Measurements from ENCODE around the gene NME5.
A peak's percentile ranks its signal among the peaks of the same experiment; 100 is the strongest.

Gene NME5, protein sequence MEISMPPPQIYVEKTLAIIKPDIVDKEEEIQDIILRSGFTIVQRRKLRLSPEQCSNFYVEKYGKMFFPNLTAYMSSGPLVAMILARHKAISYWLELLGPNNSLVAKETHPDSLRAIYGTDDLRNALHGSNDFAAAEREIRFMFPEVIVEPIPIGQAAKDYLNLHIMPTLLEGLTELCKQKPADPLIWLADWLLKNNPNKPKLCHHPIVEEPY
- 0 reads per million in 3 donors for total RNA-seq

GRCh38 chr5:138138949-138139780 lies at the start of gene NME5:
NME5 (minus strand) TSS chr5:138139428; CDS start chr5:138138780, 648 bp downstream.
- Histone ChIP-seq H3K4me3 (ENCODE audit: insufficient read depth, low read depth, low read length, poor library complexity, severe bottlenecking) (no peak within 1 kb of the TSS), H3K27ac (ENCODE audit: insufficient read depth, low read length, poor library complexity, severe bottlenecking) (no peak within 1 kb of the TSS), H3K27me3 (replicated peaks; ENCODE audit: control insufficient read depth, insufficient read depth, low read length, poor library complexity, severe bottlenecking) (no peaks in the 10 kb centered on the region), H3K9me3 (ENCODE audit: control insufficient read depth, low read length) (no peaks in the 10 kb centered on the region), H3K4me1 (ENCODE audit: control insufficient read depth, insufficient read depth, low read length, poor library complexity, severe bottlenecking) (no peaks in the 10 kb centered on the region), H3K36me3 (ENCODE audit: control insufficient read depth, insufficient read depth, low read length) (no peaks in the 10 kb centered on the region)
- DNase-seq, result no peak

GRCh38 chr5:138188626-138189025 lies 49.4 kb upstream of the NME5 start:
- Histone ChIP-seq H3K36me3 (ENCODE audit: control insufficient read depth, insufficient read depth, low read length) (peaks cover 54% of the 10 kb centered on the region), H3K27ac (ENCODE audit: insufficient read depth, low read length, poor library complexity, severe bottlenecking) (no peak overlapping the region), H3K4me1 (ENCODE audit: control insufficient read depth, insufficient read depth, low read length, poor library complexity, severe bottlenecking) (no peaks in the 10 kb centered on the region), H3K9me3 (ENCODE audit: control insufficient read depth, low read length) (no peaks in the 10 kb centered on the region), H3K4me3 (ENCODE audit: insufficient read depth, low read depth, low read length, poor library complexity, severe bottlenecking) (no peak overlapping the region), H3K27me3 (replicated peaks; ENCODE audit: control insufficient read depth, insufficient read depth, low read length, poor library complexity, severe bottlenecking) (no peaks in the 10 kb centered on the region)
- no peak for DNase-seq

- Histone ChIP-seq H3K27ac (ENCODE audit: insufficient read depth, low read length, poor library complexity, severe bottlenecking) (no peak overlapping the region), H3K36me3 (ENCODE audit: control insufficient read depth, insufficient read depth, low read length) (peaks cover 39% of the 10 kb centered on the region), H3K27me3 (replicated peaks; ENCODE audit: control insufficient read depth, insufficient read depth, low read length, poor library complexity, severe bottlenecking) (no peaks in the 10 kb centered on the region), H3K4me1 (ENCODE audit: control insufficient read depth, insufficient read depth, low read length, poor library complexity, severe bottlenecking) (no peaks in the 10 kb centered on the region), H3K9me3 (ENCODE audit: control insufficient read depth, low read length) (no peaks in the 10 kb centered on the region), H3K4me3 (ENCODE audit: insufficient read depth, low read depth, low read length, poor library complexity, severe bottlenecking) (no peak overlapping the region)
- DNase-seq, result no peak
Observed at GRCh38 chr5:138186002-138186447, 46.8 kb upstream of the NME5 start.

DNA sequence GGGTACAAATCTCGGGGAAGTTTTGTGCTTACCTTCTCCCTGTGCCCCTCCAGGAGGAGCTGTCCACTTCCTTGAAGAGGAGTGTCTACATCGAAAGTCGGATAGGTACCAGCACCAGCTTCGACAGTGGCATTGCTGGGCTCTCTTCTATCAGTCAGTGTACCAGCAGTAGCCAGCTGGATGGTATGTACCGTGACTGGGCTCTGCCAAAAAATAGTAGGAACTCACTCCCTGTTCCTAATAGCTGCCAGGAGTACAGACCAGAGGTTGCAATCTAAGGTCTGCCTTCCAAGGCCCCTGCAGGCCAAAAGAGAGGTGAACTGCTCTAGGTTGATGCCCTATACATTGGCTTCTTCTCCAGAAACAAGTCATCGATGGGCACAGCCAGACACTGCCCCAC lies 43.6 kb upstream of the NME5 start:
- no peak for DNase-seq
- no peak overlapping the region for H3K27ac ChIP-seq (ENCODE audit: insufficient read depth, low read length, poor library complexity, severe bottlenecking)
- H3K4me1 ChIP-seq (ENCODE audit: control insufficient read depth, insufficient read depth, low read length, poor library complexity, severe bottlenecking), result peaks cover 7% of the 10 kb centered on the region
- no peak overlapping the region for H3K4me3 ChIP-seq (ENCODE audit: insufficient read depth, low read depth, low read length, poor library complexity, severe bottlenecking)
- no peaks in the 10 kb centered on the region for H3K27me3 ChIP-seq (replicated peaks; ENCODE audit: control insufficient read depth, insufficient read depth, low read length, poor library complexity, severe bottlenecking)
- H3K36me3 ChIP-seq (ENCODE audit: control insufficient read depth, insufficient read depth, low read length), result peaks cover 16% of the 10 kb centered on the region
- no peaks in the 10 kb centered on the region for H3K9me3 ChIP-seq (ENCODE audit: control insufficient read depth, low read length)

DNA sequence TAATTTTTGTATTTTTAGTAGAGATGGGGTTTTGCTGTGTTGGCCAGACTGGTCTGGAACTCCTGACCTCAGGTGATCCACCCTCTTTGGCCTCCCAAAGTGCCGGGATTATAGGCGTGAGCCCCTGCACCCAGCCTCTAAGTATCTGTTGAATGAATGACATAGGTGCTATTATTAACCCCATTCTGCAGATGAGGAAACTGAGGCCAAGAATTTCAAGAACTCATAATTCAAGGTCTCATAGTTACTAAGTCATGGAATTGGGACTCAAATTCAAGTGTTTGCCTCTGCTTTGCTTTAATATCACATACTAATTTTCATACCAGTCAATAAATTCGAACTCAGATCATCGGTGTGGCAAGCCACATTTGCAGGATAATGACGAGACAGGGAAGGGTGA lies 41.6 kb upstream of the NME5 start:
- Histone ChIP-seq H3K27ac (ENCODE audit: insufficient read depth, low read length, poor library complexity, severe bottlenecking) (no peak overlapping the region), H3K36me3 (ENCODE audit: control insufficient read depth, insufficient read depth, low read length) (peaks cover 4% of the 10 kb centered on the region), H3K27me3 (replicated peaks; ENCODE audit: control insufficient read depth, insufficient read depth, low read length, poor library complexity, severe bottlenecking) (no peaks in the 10 kb centered on the region), H3K9me3 (ENCODE audit: control insufficient read depth, low read length) (no peaks in the 10 kb centered on the region), H3K4me1 (ENCODE audit: control insufficient read depth, insufficient read depth, low read length, poor library complexity, severe bottlenecking) (peaks cover 7% of the 10 kb centered on the region), H3K4me3 (ENCODE audit: insufficient read depth, low read depth, low read length, poor library complexity, severe bottlenecking) (no peak overlapping the region)
- no peak for DNase-seq

GRCh38 chr5:138180183-138180782 lies 41.1 kb upstream of the NME5 start:
- Histone ChIP-seq H3K9me3 (ENCODE audit: control insufficient read depth, low read length) (no peaks in the 10 kb centered on the region), H3K27ac (ENCODE audit: insufficient read depth, low read length, poor library complexity, severe bottlenecking) (no peak overlapping the region), H3K4me1 (ENCODE audit: control insufficient read depth, insufficient read depth, low read length, poor library complexity, severe bottlenecking) (peaks cover 7% of the 10 kb centered on the region), H3K27me3 (replicated peaks; ENCODE audit: control insufficient read depth, insufficient read depth, low read length, poor library complexity, severe bottlenecking) (no peaks in the 10 kb centered on the region), H3K4me3 (ENCODE audit: insufficient read depth, low read depth, low read length, poor library complexity, severe bottlenecking) (no peak overlapping the region), H3K36me3 (ENCODE audit: control insufficient read depth, insufficient read depth, low read length) (peaks cover under 1% of the 10 kb centered on the region)
- no peak for DNase-seq

DNA sequence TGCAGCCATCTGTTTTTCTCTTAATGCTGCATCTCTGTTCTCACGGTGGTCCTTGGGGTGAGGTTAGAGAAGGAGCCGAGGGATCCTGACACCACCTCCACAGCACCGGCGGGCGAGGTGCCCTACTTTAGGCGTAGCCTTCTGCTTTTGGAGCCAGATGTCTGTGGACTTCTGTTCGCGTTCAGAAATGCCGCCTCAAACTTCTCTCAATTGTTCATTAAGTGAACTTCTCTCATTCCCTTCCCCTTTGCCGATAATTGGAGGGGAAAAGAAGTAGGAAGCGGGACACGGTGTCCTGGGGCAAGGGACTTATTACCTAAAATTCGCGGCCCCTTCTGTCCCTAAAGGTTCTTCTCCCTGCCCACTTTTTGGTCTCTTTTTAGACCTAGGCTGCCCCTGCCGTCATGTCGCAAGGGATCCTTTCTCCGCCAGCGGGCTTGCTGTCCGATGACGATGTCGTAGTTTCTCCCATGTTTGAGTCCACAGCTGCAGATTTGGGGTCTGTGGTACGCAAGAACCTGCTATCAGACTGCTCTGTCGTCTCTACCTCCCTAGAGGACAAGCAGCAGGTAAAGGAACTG lies 40.1 kb upstream of the NME5 start:
- Histone ChIP-seq H3K27ac (ENCODE audit: insufficient read depth, low read length, poor library complexity, severe bottlenecking) (no peak overlapping the region), H3K4me1 (ENCODE audit: control insufficient read depth, insufficient read depth, low read length, poor library complexity, severe bottlenecking) (peaks cover 7% of the 10 kb centered on the region), H3K27me3 (replicated peaks; ENCODE audit: control insufficient read depth, insufficient read depth, low read length, poor library complexity, severe bottlenecking) (no peaks in the 10 kb centered on the region), H3K36me3 (ENCODE audit: control insufficient read depth, insufficient read depth, low read length) (peaks cover 3% of the 10 kb centered on the region), H3K9me3 (ENCODE audit: control insufficient read depth, low read length) (no peaks in the 10 kb centered on the region), H3K4me3 (ENCODE audit: insufficient read depth, low read depth, low read length, poor library complexity, severe bottlenecking) (peak overlapping the region; percentile 90)
- no peak for DNase-seq

DNA sequence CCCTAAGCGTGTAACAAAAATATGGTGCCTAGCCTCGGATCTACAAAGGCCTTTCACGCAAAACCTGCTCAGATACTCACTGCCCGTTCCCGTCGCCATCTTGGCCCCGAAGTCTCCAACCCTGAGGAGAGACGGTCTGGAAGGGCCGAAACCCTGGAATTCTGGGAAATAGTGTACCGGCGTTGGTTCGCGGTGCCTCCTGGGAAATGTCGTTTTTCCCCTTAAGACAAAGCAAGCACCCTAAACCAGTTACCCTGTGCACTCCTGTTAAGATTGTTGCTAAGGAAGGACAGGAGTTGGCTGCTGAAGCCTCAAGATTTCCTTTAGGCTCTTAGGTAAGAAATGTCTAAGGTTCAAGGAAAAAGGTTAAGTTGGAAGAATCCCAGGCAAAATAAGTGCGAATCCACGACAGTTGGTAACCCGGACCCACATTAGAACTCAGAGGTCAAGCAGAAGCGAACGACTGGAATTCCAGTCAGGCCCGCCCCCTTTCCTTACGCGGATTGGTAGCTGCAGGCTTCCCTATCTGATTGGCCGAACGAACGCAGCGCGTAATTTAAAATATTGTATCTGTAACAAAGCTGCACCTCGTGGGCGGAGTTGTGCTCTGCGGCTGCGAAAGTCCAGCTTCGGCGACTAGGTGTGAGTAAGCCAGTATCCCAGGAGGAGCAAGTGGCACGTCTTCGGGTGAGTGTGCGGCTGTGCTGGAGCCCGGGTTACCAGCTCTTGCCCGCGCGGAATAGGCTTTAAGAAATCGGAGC lies 39.5 kb upstream of the NME5 start, which contains the start of the genes BRD8 and KIF20A:
TSS of gene BRD8 (minus strand) at position 115 of the 761 bp plus-strand sequence. CDS start at position 99, 16 bp downstream.
TSS of gene KIF20A (plus strand) at position 597 of the 761 bp plus-strand sequence. CDS start 569 bp downstream, outside the sequence.
- DNase-seq, result peak; percentile 73 to 87 (median 82)

GRCh38 chr5:138177941-138178515 lies 38.8 kb upstream of the NME5 start:
- peaks cover 7% of the 10 kb centered on the region for H3K4me1 ChIP-seq (ENCODE audit: control insufficient read depth, insufficient read depth, low read length, poor library complexity, severe bottlenecking)
- H3K9me3 ChIP-seq (ENCODE audit: control insufficient read depth, low read length), result no peaks in the 10 kb centered on the region
- H3K36me3 ChIP-seq (ENCODE audit: control insufficient read depth, insufficient read depth, low read length), result peaks cover 14% of the 10 kb centered on the region
- peak overlapping the region; percentile 68 for H3K27ac ChIP-seq (ENCODE audit: insufficient read depth, low read length, poor library complexity, severe bottlenecking)
- peak overlapping the region; percentile 90 for H3K4me3 ChIP-seq (ENCODE audit: insufficient read depth, low read depth, low read length, poor library complexity, severe bottlenecking)
- no peak for DNase-seq
- H3K27me3 ChIP-seq (replicated peaks; ENCODE audit: control insufficient read depth, insufficient read depth, low read length, poor library complexity, severe bottlenecking), result no peaks in the 10 kb centered on the region

More for the DNA sequence above, 39.5 kb upstream of the NME5 start, which contains the start of the genes BRD8 and KIF20A:
- peaks cover 7% of the 10 kb centered on the region for H3K4me1 ChIP-seq (ENCODE audit: control insufficient read depth, insufficient read depth, low read length, poor library complexity, severe bottlenecking)
- peak within 1 kb of the TSS; percentile 90 for H3K4me3 ChIP-seq (ENCODE audit: insufficient read depth, low read depth, low read length, poor library complexity, severe bottlenecking)
- peak within 1 kb of the TSS; percentile 68 for H3K27ac ChIP-seq (ENCODE audit: insufficient read depth, low read length, poor library complexity, severe bottlenecking)
- H3K9me3 ChIP-seq (ENCODE audit: control insufficient read depth, low read length), result no peaks in the 10 kb centered on the region
- H3K27me3 ChIP-seq (replicated peaks; ENCODE audit: control insufficient read depth, insufficient read depth, low read length, poor library complexity, severe bottlenecking), result no peaks in the 10 kb centered on the region
- peaks cover 9% of the 10 kb centered on the region for H3K36me3 ChIP-seq (ENCODE audit: control insufficient read depth, insufficient read depth, low read length)

Measured in effector memory CD4-positive, alpha-beta T cell (primary cell).